K562 (cell line): ENCODE results near the gene SLC4A2. TPM values are rescaled to one million over a fixed set of nuclear protein-coding genes. Genes with fewer than 3 reads are reported as not detected.
A peak's percentile ranks its signal among the peaks of the same experiment; 100 is the strongest.

Experiments
- CREB1 ChIP-seq, 2 experiments: sonication (generic) in 1 of 2; formaldehyde crosslinking in 1 of 2; IDR thresholded peaks; 2 replicates each; pipeline versions ENCODE4 v1.6.1 to v1.8.0; 2012 to 2022; ENCODE audit warnings: inconsistent platforms in 1 of 2, mild to moderate bottlenecking in 1 of 2, missing genetic modification reagents in 1 of 2, moderate library complexity in 1 of 2
- HCFC1 ChIP-seq: IDR thresholded peaks from 2 replicates; pipeline ENCODE4 v1.6.1; 2012; ENCODE audit warnings: low read depth, low read length, improper control_type of control experiment
- HNRNPH1 ChIP-seq: fragments of 200-400 bp; formaldehyde crosslinking; optimal IDR thresholded peaks from 2 replicates; pipeline ENCODE3; 2017; ENCODE audit warnings: low read depth, mild to moderate bottlenecking, low read length, moderate library complexity
- KDM1A ChIP-seq, 2 experiments: fragments of 450-650 bp; IDR thresholded peaks; 2 replicates each; pipeline ENCODE4 v1.6.1; 2016; ENCODE audit warnings: mild to moderate bottlenecking in 2 of 2
- POLR2B ChIP-seq: fragments of 450-650 bp; IDR thresholded peaks from 2 replicates; pipeline ENCODE4 v1.6.1; 2018; ENCODE audit warnings: low read depth; ENCODE audit not compliant: partially characterized antibody
- POU5F1 ChIP-seq: fragments of 150-350 bp; IDR thresholded peaks from 2 replicates; pipeline ENCODE4 v1.6.1; 2014; ENCODE audit warnings: borderline replicate concordance, low read length, low read depth, mild to moderate bottlenecking; ENCODE audit not compliant: partially characterized antibody
- PTBP1 ChIP-seq: fragments of 200-400 bp; formaldehyde crosslinking; IDR thresholded peaks from 2 replicates; pipeline ENCODE4 v1.6.1; 2017; ENCODE audit warnings: low read depth, low read length
- RBM25 ChIP-seq: fragments of 200-400 bp; formaldehyde crosslinking; IDR thresholded peaks from 2 replicates; pipeline ENCODE4 v1.6.1; 2018; ENCODE audit warnings: low read length, low read depth, moderate library complexity; ENCODE audit not compliant: severe bottlenecking
- STAT5A ChIP-seq: IDR thresholded peaks from 2 replicates; pipeline ENCODE4 v1.6.1; 2012; ENCODE audit warnings: low read length, inconsistent platforms, borderline replicate concordance
- YBX1 ChIP-seq: fragments of 450-650 bp; IDR thresholded peaks from 2 replicates; pipeline ENCODE4 v1.7.1; 2016; ENCODE audit warnings: mild to moderate bottlenecking
- ZNF253 ChIP-seq: fragments of 250-450 bp; sonication (Bioruptor Pico); conservative IDR thresholded peaks from 2 replicates; pipeline ENCODE4 v1.6.1; 2021; ENCODE audit warnings: mild to moderate bottlenecking
- ZNF347 ChIP-seq: fragments of 450-650 bp; formaldehyde crosslinking; IDR thresholded peaks from 2 replicates; pipeline ENCODE4 v1.4.0; 2020; ENCODE audit warnings: low read depth, mild to moderate bottlenecking, moderate library complexity
- ZNF695 ChIP-seq: fragments of 450-650 bp; formaldehyde crosslinking; IDR thresholded peaks from 2 replicates; pipeline ENCODE4 v1.4.0; 2020; ENCODE audit warnings: mild to moderate bottlenecking, moderate library complexity
- ZSCAN29 ChIP-seq: fragments of 450-650 bp; IDR thresholded peaks from 2 replicates; pipeline ENCODE4 v1.6.1; 2017
- polyA plus RNA-seq, 8 experiments: library from polyadenylated mRNA; depleted of rRNA in 4 of 8; stranded (reverse) in 5 of 8; unstranded in 3 of 8; fragments of >200 nt; fragmentation: Nextera tagmentation in 2 of 8; fragmentation: Illumina TruSeq in 1 of 8; extraction: Ambion mirVana in 2 of 8; extraction: Trizol in 1 of 8; gene quantifications; 2 replicates each; pipeline versions ENCODE4 v1.2.1 to v1.2.3, GENCODE V29; 2011 to 2014; ENCODE audit warnings: inconsistent platforms in 1 of 8, missing spikeins in 1 of 8
- total RNA-seq, 7 experiments: library from RNA; depleted of rRNA in 6 of 7; stranded (reverse); fragments of >200 nt in 6 of 7; fragmentation: Illumina TruSeq in 2 of 7; extraction: Trizol in 2 of 7; gene quantifications; 2 replicates each; pipeline versions ENCODE4 v1.2.1 to v1.2.3, GENCODE V29; 2011 to 2021; ENCODE audit warnings: low replicate concordance in 1 of 7
- TF ChIP-seq, protein P1 (sequence below), 3 experiments: fragments of 200-800 bp in 1 of 3; fragments of 250-450 bp in 1 of 3; fragments of 450-650 bp in 1 of 3; sonication (Bioruptor Pico) in 1 of 3; sonication (Bioruptor generic) in 1 of 3; formaldehyde crosslinking in 1 of 3; IDR thresholded peaks; 2 replicates each; pipeline versions ENCODE4 v1.6.1 to v1.8.0; 2016 to 2022; ENCODE audit warnings: mild to moderate bottlenecking in 2 of 3, missing genetic modification characterization in 2 of 3, missing compliant biosample characterization in 1 of 3, moderate library complexity in 1 of 3
- TF ChIP-seq, protein P2 (sequence below): sonication (generic); formaldehyde crosslinking; IDR thresholded peaks from 2 replicates; pipeline ENCODE4 v1.8.0; 2022; ENCODE audit warnings: missing genetic modification reagents, mild to moderate bottlenecking, moderate library complexity, borderline replicate concordance
- TF ChIP-seq, protein P3 (sequence below): sonication (generic); formaldehyde crosslinking; IDR thresholded peaks from 2 replicates; pipeline ENCODE4 v1.8.0; 2022; ENCODE audit warnings: mild to moderate bottlenecking, missing genetic modification reagents
- TF ChIP-seq, protein P4 (sequence below), 3 experiments: IDR thresholded peaks in 2 of 3; conservative IDR thresholded peaks in 1 of 3; 2 replicates each; pipeline ENCODE4 v1.5.1; 2011 to 2012; ENCODE audit warnings: low read length in 3 of 3, mild to moderate bottlenecking in 3 of 3, control low read depth in 2 of 3, improper control_type of control experiment in 1 of 3, inconsistent platforms in 1 of 3, low read depth in 1 of 3, mixed read lengths in 1 of 3, moderate library complexity in 1 of 3; ENCODE audit not compliant: insufficient read depth in 2 of 3

The SLC4A2 gene
- total and polyA plus RNA-seq, 9 of the 15 experiments (the other 6 are each of a cell fraction or from before 2014, with no cell fraction given) = 11.4 to 375 (median 130) TPM

DNA sequence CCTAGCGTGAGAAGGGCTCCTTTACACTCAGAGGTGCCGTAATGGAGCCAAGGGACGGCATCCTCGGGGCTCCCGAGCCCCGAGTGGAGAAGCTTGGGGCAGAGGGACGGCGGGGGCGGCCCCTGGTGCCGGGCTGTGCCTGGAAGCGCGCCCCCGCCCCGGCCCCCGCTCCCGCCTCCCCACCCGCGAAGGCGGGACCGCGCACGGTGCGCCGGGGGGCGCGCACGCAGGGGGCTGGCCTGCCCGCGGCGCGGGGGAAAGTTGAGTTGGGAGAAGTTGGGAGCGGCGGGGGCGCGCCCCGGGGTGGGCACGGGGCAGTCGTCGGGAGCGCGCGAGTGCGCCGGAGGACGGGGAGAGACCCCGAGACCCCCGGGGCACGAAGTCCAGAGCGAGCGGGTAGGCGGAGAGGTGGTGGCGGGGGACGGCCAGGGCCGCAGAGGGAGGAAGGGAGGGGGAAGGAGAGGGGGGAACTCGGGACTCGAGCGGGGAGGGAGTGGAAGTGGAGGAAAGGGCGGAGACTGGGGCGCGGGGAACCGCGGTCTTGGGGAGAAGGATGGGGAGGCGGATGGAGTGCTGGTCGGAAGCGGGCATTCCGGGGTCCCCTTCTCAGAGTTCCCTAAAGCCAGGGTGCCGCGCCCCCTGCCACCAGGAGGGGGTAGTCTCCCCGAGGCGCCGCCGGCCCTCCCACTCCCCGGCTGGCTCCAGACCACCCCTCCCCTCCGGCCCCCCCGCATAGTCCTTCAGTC, at the start of gene SLC4A2 (continued):
- TF ChIP-seq, protein P1, sequence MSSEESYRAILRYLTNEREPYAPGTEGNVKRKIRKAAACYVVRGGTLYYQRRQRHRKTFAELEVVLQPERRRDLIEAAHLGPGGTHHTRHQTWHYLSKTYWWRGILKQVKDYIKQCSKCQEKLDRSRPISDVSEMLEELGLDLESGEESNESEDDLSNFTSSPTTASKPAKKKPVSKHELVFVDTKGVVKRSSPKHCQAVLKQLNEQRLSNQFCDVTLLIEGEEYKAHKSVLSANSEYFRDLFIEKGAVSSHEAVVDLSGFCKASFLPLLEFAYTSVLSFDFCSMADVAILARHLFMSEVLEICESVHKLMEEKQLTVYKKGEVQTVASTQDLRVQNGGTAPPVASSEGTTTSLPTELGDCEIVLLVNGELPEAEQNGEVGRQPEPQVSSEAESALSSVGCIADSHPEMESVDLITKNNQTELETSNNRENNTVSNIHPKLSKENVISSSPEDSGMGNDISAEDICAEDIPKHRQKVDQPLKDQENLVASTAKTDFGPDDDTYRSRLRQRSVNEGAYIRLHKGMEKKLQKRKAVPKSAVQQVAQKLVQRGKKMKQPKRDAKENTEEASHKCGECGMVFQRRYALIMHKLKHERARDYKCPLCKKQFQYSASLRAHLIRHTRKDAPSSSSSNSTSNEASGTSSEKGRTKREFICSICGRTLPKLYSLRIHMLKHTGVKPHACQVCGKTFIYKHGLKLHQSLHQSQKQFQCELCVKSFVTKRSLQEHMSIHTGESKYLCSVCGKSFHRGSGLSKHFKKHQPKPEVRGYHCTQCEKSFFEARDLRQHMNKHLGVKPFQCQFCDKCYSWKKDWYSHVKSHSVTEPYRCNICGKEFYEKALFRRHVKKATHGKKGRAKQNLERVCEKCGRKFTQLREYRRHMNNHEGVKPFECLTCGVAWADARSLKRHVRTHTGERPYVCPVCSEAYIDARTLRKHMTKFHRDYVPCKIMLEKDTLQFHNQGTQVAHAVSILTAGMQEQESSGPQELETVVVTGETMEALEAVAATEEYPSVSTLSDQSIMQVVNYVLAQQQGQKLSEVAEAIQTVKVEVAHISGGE (CRISPR knock-in tag; IDR thresholded peaks at IDR 0.05) = peak in 1 of 3 experiments; percentile 90; a peak in 3 of 6 replicates
- no peak for TF ChIP-seq ZNF253 (CRISPR knock-in tag)
- TF ChIP-seq STAT5A = no peak
- no peak for TF ChIP-seq HNRNPH1
- TF ChIP-seq POLR2B = peak; percentile 62
- TF ChIP-seq POU5F1 = no peak
- no peak for TF ChIP-seq ZNF347 (CRISPR knock-in tag)
- TF ChIP-seq HCFC1 = no peak; the same call in 1 of the 2 replicates
- no peak for TF ChIP-seq YBX1
- TF ChIP-seq, protein P2, sequence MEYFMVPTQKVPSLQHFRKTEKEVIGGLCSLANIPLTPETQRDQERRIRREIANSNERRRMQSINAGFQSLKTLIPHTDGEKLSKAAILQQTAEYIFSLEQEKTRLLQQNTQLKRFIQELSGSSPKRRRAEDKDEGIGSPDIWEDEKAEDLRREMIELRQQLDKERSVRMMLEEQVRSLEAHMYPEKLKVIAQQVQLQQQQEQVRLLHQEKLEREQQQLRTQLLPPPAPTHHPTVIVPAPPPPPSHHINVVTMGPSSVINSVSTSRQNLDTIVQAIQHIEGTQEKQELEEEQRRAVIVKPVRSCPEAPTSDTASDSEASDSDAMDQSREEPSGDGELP (CRISPR knock-in tag) = 0 out of 2 replicates have a peak, but pooled peaks have one; percentile 67
- TF ChIP-seq PTBP1 = no peak
- TF ChIP-seq, protein P3, sequence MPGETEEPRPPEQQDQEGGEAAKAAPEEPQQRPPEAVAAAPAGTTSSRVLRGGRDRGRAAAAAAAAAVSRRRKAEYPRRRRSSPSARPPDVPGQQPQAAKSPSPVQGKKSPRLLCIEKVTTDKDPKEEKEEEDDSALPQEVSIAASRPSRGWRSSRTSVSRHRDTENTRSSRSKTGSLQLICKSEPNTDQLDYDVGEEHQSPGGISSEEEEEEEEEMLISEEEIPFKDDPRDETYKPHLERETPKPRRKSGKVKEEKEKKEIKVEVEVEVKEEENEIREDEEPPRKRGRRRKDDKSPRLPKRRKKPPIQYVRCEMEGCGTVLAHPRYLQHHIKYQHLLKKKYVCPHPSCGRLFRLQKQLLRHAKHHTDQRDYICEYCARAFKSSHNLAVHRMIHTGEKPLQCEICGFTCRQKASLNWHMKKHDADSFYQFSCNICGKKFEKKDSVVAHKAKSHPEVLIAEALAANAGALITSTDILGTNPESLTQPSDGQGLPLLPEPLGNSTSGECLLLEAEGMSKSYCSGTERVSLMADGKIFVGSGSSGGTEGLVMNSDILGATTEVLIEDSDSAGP (CRISPR knock-in tag) = no peak
- TF ChIP-seq ZSCAN29 = no peak
- no peak for TF ChIP-seq KDM1A (IDR thresholded peaks at IDR 0.05)
- TF ChIP-seq ZNF695 (CRISPR knock-in tag) = no peak
- TF ChIP-seq, protein P4, sequence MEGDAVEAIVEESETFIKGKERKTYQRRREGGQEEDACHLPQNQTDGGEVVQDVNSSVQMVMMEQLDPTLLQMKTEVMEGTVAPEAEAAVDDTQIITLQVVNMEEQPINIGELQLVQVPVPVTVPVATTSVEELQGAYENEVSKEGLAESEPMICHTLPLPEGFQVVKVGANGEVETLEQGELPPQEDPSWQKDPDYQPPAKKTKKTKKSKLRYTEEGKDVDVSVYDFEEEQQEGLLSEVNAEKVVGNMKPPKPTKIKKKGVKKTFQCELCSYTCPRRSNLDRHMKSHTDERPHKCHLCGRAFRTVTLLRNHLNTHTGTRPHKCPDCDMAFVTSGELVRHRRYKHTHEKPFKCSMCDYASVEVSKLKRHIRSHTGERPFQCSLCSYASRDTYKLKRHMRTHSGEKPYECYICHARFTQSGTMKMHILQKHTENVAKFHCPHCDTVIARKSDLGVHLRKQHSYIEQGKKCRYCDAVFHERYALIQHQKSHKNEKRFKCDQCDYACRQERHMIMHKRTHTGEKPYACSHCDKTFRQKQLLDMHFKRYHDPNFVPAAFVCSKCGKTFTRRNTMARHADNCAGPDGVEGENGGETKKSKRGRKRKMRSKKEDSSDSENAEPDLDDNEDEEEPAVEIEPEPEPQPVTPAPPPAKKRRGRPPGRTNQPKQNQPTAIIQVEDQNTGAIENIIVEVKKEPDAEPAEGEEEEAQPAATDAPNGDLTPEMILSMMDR (IDR thresholded peaks at IDR 0.05 in 2 of 3, conservative IDR thresholded peaks at IDR 0.05 in 1 of 3; ENCODE audit: insufficient read depth in 2 of 3, low read depth in 1 of 3, low read length in 3 of 3) = peak; percentile 56 to 76 (median 67); a peak in 5 of 6 replicates
- TF ChIP-seq CREB1 (IDR thresholded peaks at IDR 0.05) = 0 out of 2 replicates have a peak, but pooled peaks have one; percentile 30
- TF ChIP-seq CREB1 (CRISPR knock-in tag; IDR thresholded peaks at IDR 0.05) = no peak
- TF ChIP-seq RBM25 = no peak
